ENCODE data around the gene PPP1R37. TPM values are rescaled to one million over a fixed set of nuclear protein-coding genes. Genes with fewer than 3 reads are reported as not detected.

The PPP1R37 gene
- total and polyA plus RNA-seq, 2 of the 8 experiments (the other 6 are each of a cell fraction or from before 2014, with no cell fraction given), result 14.6 to 25.7 TPM

GRCh38 chr19:45138303-45138751, 45.3 kb downstream of the PPP1R37 start:
- peaks cover 0 to 25% of the 10 kb centered on the region in 2 experiments; a peak in 1 of 4 replicates for H3K79me2 ChIP-seq (ENCODE audit: control insufficient read depth in 1 of 2, insufficient read depth in 2 of 2, low read length in 2 of 2)
- H3K4me2 ChIP-seq (ENCODE audit: insufficient read depth in 1 of 2, low read depth in 2 of 2, low read length in 2 of 2), result no peak overlapping the region
- peaks cover 2 to 7% (median 5%) of the 10 kb centered on the region in 4 experiments; a peak in 4 of 8 replicates for H3K36me3 ChIP-seq (ENCODE audit: control insufficient read depth in 2 of 4, insufficient read depth in 4 of 4, low read length in 3 of 4)
- H2BK15ac ChIP-seq (ENCODE audit: low read length), result no peak overlapping the region
- ChIA-PET CTCF (ENCODE audit: partially characterized antibody) (interaction anchor here (0.5 to 4.2 kb wide), 9 partner anchors 8 to 227 kb away, joined by 3 to 27 read pairs (median 5); no protein-coding TSS in a partner anchor), POLR2A (ENCODE audit: partially characterized antibody) (interaction anchor here (0.6 kb wide), 1 partner anchor 269 kb away, joined by 3 read pairs; no protein-coding TSS in a partner anchor)
- DNase-seq (ENCODE audit: low read depth in 1 of 2, low spot score in 2 of 2) (no peak), FAIRE-seq (no peak)
- H3K4ac ChIP-seq (replicated peaks; ENCODE audit: insufficient read length, low read depth, low read length), result peak overlapping the region; percentile 7
- H3K56ac ChIP-seq (replicated peaks; ENCODE audit: insufficient read length, low read depth, low read length), result no peak overlapping the region
- H2BK5ac ChIP-seq (ENCODE audit: low read depth, low read length), result peak overlapping the region; percentile 2; the same call in 1 of the 2 replicates
- H2AK5ac ChIP-seq (ENCODE audit: low read depth, low read length), result peak overlapping the region; percentile 5; the same call in 1 of the 2 replicates
- H3K27me3 ChIP-seq (replicated peaks in 1 of 4; ENCODE audit: control insufficient read depth in 3 of 4, extremely low read depth in 1 of 4, insufficient read depth in 3 of 4, low read length in 3 of 4), result no peaks in the 10 kb centered on the region
- WGBS, 2 experiments (ENCODE audit: extremely low coverage in 1 of 2, insufficient coverage in 1 of 2, insufficient read length in 1 of 2, insufficient replicate concordance in 2 of 2, low coverage in 1 of 2, low lambda C conversion rate in 2 of 2, missing lambda C conversion rate in 1 of 2), result 90% methylated on average over 11 of the region's 11 CpGs; no CpG with 5 or more reads in 1 of the 2 experiments
- H3K9me3 ChIP-seq (ENCODE audit: insufficient read depth in 2 of 2, low read depth in 1 of 2, low read length in 1 of 2), result no peaks in the 10 kb centered on the region
- H2AFZ ChIP-seq (ENCODE audit: low read length), result no peak overlapping the region
- peak overlapping the region; percentile 23; the same call in 1 of the 2 replicates for H4K8ac ChIP-seq (ENCODE audit: extremely low read depth, insufficient read depth, low read length)
- no peak overlapping the region; the same call in 1 of the 2 replicates for H2BK12ac ChIP-seq (ENCODE audit: low read depth, low read length)
- H3K4me1 ChIP-seq (replicated peaks in 1 of 4; ENCODE audit: control insufficient read depth in 3 of 4, insufficient read depth in 4 of 4, low read length in 3 of 4), result peaks cover 0 to 18% (median 8%) of the 10 kb centered on the region in 4 experiments; a peak in 5 of 7 replicates
- H3K23ac ChIP-seq (ENCODE audit: insufficient read length), result no peak overlapping the region
- H2BK120ac ChIP-seq (replicated peaks; ENCODE audit: low read depth, low read length), result no peak overlapping the region
- peaks cover 3 to 11% of the 10 kb centered on the region in 2 experiments for H4K20me1 ChIP-seq (replicated peaks in 1 of 2; ENCODE audit: control insufficient read depth in 1 of 2, insufficient read depth in 2 of 2, low read length in 2 of 2)
- TF ChIP-seq TCF12 (IDR thresholded peaks at IDR 0.05; ENCODE audit: low read depth, low read length) (no peak), ASH2L (IDR thresholded peaks at IDR 0.05; ENCODE audit: low read length) (no peak), JUN (IDR thresholded peaks at IDR 0.05; ENCODE audit: low read depth, low read length) (no peak), BCL11A (IDR thresholded peaks at IDR 0.05; ENCODE audit: low read depth in 2 of 2, low read length in 2 of 2) (no peak), ATF3 (IDR thresholded peaks at IDR 0.05; ENCODE audit: insufficient read depth, low read depth, low read length) (no peak), KDM1A (IDR thresholded peaks at IDR 0.05; ENCODE audit: borderline replicate concordance, low read length) (no peak), RBBP5 (IDR thresholded peaks at IDR 0.05; ENCODE audit: borderline replicate concordance, low read depth, low read length) (no peak)
- H3K79me1 ChIP-seq (ENCODE audit: low read depth, low read length), result peaks cover 17% of the 10 kb centered on the region
- H3K4me3 ChIP-seq (ENCODE audit: extremely low read depth in 1 of 4, insufficient read depth in 2 of 4, low read depth in 3 of 4, low read length in 4 of 4), result no peak overlapping the region
- H4K5ac ChIP-seq (ENCODE audit: insufficient read length, low read depth, low read length), result no peak overlapping the region
- H4K91ac ChIP-seq (replicated peaks; ENCODE audit: insufficient read length, low read length), result no peak overlapping the region
- H2BK20ac ChIP-seq (ENCODE audit: low read length), result no peak overlapping the region
- H3K9ac ChIP-seq (replicated peaks in 1 of 4; ENCODE audit: extremely low read depth in 1 of 4, low read depth in 3 of 4, low read length in 3 of 4), result no peak overlapping the region
- no peak overlapping the region for H3K27ac ChIP-seq (ENCODE audit: low read depth, low read length)
- H3K23me2 ChIP-seq (ENCODE audit: low read depth, low read length), result no peaks in the 10 kb centered on the region
- H3K14ac ChIP-seq (ENCODE audit: insufficient read length), result no peak overlapping the region
- H3K18ac ChIP-seq (ENCODE audit: extremely low read depth, low read length), result no peak overlapping the region; the same call in 1 of the 2 replicates
